Measurements from ENCODE around the gene CNTNAP2.
A peak's percentile ranks its signal among the peaks of the same experiment; 100 is the strongest.

The CNTNAP2 gene

GRCh38 chr7:147510201-147510542 lies 1393.6 kb downstream of the CNTNAP2 start:
- DNase-seq, result no peak

- DNase-seq, result no peak
Observed at GRCh38 chr7:147510923-147511322, 1394.3 kb downstream of the CNTNAP2 start.

GRCh38 chr7:147513451-147513850 lies 1396.8 kb downstream of the CNTNAP2 start:
- peak; percentile 12 to 86 (median 56) for DNase-seq

GRCh38 chr7:147516391-147516790 lies 1399.8 kb downstream of the CNTNAP2 start:
- DNase-seq, result no peak

GRCh38 chr7:147519062-147519461 lies 1402.5 kb downstream of the CNTNAP2 start:
- DNase-seq, result no peak

- DNase-seq, result no peak
Observed at GRCh38 chr7:147523056-147523455, 1406.5 kb downstream of the CNTNAP2 start.

GRCh38 chr7:147524726-147525250 lies 1408.2 kb downstream of the CNTNAP2 start:
- no peak for DNase-seq

GRCh38 chr7:147525325-147525724 lies 1408.7 kb downstream of the CNTNAP2 start:
- peak in 1 of 3 experiments; percentile 79 for DNase-seq

GRCh38 chr7:147535701-147536111 lies 1419.1 kb downstream of the CNTNAP2 start:
- DNase-seq, result no peak

GRCh38 chr7:147539685-147540084 lies 1423.1 kb downstream of the CNTNAP2 start:
- DNase-seq, result no peak

GRCh38 chr7:147540743-147541142 lies 1424.1 kb downstream of the CNTNAP2 start:
- DNase-seq, result no peak

GRCh38 chr7:147541261-147541660 lies 1424.7 kb downstream of the CNTNAP2 start:
- DNase-seq, result no peak

GRCh38 chr7:147547252-147547897 lies 1430.8 kb downstream of the CNTNAP2 start:
- peak; percentile 2 to 44 (median 18) for DNase-seq

GRCh38 chr7:147556317-147556716 lies 1439.7 kb downstream of the CNTNAP2 start:
- DNase-seq, result no peak

GRCh38 chr7:147563669-147564068 lies 1447.1 kb downstream of the CNTNAP2 start:
- DNase-seq, result no peak

- no peak for DNase-seq
Observed at GRCh38 chr7:147564786-147565476, 1448.3 kb downstream of the CNTNAP2 start.

- no peak for DNase-seq
Observed at GRCh38 chr7:147567043-147567442, 1450.4 kb downstream of the CNTNAP2 start.

GRCh38 chr7:147569116-147569913 lies 1452.7 kb downstream of the CNTNAP2 start:
- peak in 1 of 3 experiments; percentile 48 for DNase-seq

GRCh38 chr7:147570390-147570789 lies 1453.8 kb downstream of the CNTNAP2 start:
- DNase-seq, result no peak

- DNase-seq, result no peak
Observed at GRCh38 chr7:147571436-147572185, 1455.0 kb downstream of the CNTNAP2 start.

- DNase-seq, result no peak
Observed at GRCh38 chr7:147578196-147578595, 1461.6 kb downstream of the CNTNAP2 start.

- peak in 1 of 3 experiments; percentile 34 for DNase-seq
Observed at GRCh38 chr7:147579148-147579547, 1462.5 kb downstream of the CNTNAP2 start.

- DNase-seq, result no peak
Observed at GRCh38 chr7:147584771-147585193, 1468.2 kb downstream of the CNTNAP2 start.
